Heart left ventricle (tissue), 13 donors: ENCODE measurements around the gene DSCAML1.

ENCODE experiments used
- POLR2A ChIP-seq, 2 donors: fragments of 450-650 bp; IDR thresholded peaks; one replicate each; pipeline ENCODE4 v1.6.1; 2017; ENCODE audit warnings: antibody characterized with exemption in 2 of 2, mild to moderate bottlenecking in 2 of 2, moderate library complexity in 2 of 2
- TF ChIP-seq, protein P1 (sequence below), 12 donors: fragments of 200-600 bp; sonication (generic) in 4 of 12; IDR thresholded peaks; one replicate each; pipeline versions ENCODE4 v1.5.0 to v1.8.0; 2018 to 2022; ENCODE audit warnings: antibody characterized with exemption in 12 of 12, mild to moderate bottlenecking in 5 of 12
- donor health status: ischemic (EF 13 %, LVEDD 7.1; RV severe dilation, severe dysfunction).
- donor health status: DM: no; HTN: yes; CAD: no.
- donor health status: DM: no; HTN: no; CAD: no.
- donor health status: ischemic (EF 25% LVEDD 6.9; RV normal size, moderate dysfunction).
- donor health status: ischemic (EF 25% LVEDD 5.7; RV mildly dilated, moderate dysfunction).
- donor health status: ischemic (EF 35%, LVEDD 5.7; RV mildly dilated, moderate dysfunction).
- donor health status: nonischemic (EF 11% LVEDD 7.7; RV severe dilation, severe dysfunction).
- donor health status: DM: yes; HTN: yes; CAD: no.
- donor health status: PGD.
- donor health status: ischemic (EF 29% LVEDD 5.4; RV normal size, mild dysfunction).
- donor health status: nonischemic (EF 23%, LVEDD 6.1; RV moderate dilation, normal function).

DNA sequence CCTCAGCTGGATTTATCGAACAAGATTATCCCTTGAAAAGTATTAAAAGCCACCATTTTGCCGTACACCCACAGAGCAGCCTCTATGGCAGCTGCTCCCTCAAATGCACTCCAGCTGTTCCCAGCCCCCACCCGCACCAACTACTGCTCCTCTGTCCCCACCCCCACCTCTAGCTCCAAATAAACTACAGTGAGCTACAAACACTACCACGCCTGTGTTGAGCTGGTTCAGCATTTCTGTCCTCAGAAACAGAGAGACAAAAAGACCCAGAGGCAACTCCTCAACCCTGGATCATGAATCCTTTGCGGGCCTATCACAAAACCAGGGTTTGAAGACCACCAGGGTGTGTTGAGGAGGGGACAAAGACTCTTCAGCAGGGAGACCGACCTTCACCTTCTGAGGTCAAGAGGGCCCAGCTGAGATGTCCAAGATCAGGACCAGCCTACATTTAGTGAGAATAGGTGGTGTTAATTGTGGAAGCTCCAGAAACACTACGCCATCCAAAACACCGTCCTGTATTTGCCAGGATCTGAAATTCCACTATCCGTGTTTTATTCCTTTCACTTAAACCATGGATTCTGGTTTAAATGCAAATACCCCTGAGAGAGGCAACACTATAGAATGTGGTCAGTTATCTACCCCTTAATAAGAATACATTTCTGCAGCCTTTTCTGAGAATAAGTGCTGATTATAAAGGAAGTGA is 195.9 kb downstream of the DSCAML1 start:
- TF ChIP-seq, protein P1, sequence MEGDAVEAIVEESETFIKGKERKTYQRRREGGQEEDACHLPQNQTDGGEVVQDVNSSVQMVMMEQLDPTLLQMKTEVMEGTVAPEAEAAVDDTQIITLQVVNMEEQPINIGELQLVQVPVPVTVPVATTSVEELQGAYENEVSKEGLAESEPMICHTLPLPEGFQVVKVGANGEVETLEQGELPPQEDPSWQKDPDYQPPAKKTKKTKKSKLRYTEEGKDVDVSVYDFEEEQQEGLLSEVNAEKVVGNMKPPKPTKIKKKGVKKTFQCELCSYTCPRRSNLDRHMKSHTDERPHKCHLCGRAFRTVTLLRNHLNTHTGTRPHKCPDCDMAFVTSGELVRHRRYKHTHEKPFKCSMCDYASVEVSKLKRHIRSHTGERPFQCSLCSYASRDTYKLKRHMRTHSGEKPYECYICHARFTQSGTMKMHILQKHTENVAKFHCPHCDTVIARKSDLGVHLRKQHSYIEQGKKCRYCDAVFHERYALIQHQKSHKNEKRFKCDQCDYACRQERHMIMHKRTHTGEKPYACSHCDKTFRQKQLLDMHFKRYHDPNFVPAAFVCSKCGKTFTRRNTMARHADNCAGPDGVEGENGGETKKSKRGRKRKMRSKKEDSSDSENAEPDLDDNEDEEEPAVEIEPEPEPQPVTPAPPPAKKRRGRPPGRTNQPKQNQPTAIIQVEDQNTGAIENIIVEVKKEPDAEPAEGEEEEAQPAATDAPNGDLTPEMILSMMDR (IDR thresholded peaks at IDR 0.05) = no peak
- TF ChIP-seq POLR2A (IDR thresholded peaks at IDR 0.05) = no peak
